DMS153 treated with DMSO at 0.1 percent for 48 hours (cell line): ENCODE data around the gene CAMK2B.

Source experiments
- DNase-seq: peaks from one replicate; lab custom pipeline; 2025; ENCODE audit not compliant: unreplicated experiment; lab: John Stamatoyannopoulos, UW

Gene CAMK2B

DNA sequence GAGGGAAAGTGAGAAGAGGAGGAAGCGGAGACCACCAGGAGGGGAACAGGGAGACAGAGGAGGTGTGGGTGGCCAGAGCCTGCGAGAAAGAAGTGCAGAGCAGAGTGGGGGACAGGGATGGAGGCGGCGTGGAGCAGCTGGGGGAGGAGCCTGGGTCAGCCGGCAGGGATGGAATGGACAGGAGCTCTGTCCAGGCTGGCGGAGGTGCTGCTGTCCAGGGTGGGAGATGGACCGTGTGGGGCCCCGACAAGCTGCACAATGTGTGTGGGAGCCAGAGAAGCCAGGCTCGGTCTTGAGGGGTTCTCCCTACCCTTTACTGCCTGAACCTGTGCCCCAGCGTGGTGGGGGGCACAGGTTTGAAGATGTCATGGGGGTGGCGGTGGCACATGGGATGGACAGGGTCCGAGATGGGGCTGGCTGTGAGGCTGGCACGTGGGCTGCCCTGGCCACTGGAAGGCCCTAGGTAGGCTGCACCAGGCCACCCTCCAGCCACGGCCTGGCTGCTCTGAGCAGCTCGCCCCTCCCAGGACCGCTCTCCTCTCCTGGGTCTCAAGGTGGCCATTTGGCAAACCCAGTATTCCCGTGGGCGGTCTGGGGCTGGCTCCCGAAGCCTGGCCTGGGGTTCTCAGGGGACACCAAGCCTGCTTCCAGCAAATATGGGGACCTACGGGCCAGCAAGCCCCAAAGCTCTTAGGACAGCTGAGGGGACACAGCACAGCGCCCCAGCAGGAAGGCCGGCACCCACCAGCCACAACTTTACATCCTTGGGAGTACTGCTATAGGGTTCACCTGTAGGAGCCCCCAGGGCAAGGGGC lies 92.3 kb downstream of the CAMK2B start:
- DNase-seq, result no peak

DNA sequence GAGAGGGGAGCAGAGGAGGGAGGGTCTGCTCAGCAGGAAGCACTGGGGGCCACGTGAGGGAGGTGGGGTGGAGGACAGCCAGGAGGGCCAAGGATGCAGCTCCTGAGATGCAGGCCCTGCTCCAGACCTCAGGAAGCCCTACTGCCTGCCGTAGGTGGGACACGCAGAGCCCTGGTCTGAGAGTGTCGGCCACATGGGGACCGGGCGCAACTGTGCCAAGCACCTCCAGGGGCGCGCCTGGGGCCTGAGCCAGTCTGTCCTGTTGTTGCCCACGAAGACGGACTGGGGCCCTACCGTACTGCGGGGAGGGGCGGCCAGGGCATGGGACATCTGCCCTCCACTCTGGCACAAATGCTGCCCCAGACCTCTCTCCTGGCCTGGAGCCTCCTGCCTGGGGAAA lies 93.0 kb downstream of the CAMK2B start:
- DNase-seq, result no peak

DNA sequence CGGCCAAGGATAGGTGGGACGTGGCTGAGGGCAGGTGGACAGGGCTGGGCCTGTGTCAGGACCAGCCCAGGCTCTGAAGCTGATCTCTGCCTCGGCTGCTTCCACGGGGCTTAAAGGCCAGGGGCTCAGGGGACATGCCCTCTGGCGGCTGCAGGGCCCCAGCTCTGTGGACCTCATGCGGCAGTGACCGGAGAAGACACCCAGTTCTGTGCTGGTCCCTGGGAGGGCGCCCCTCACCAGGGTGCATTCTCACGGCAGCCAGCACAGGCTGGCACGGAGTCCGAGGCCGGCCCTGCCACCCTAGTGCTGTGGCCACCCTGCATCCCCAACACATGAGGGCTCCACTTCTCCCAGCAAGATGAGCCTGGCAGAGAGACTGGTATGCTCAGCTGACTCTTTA lies 94.3 kb downstream of the CAMK2B start:
- no peak for DNase-seq

DNA sequence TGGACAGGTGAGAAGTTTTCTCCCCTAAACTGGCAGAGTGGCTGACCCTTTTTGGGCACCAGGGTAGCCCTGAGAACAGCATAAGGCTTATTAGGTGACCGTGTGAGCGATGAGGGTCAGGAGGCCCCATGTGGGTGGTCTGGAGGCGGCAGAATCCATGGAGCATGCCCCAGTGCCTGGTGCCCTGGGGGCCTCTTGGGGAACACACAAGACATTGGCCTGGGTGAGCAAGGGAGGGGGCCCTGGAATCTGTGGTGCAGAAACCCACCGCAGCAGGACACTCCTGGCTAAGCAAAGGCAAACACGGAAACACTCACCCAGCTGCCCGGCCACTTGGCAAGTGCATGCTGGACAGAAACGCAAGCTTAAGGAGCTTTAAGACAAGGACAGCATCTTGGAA lies 95.1 kb downstream of the CAMK2B start:
- no peak for DNase-seq

DNA sequence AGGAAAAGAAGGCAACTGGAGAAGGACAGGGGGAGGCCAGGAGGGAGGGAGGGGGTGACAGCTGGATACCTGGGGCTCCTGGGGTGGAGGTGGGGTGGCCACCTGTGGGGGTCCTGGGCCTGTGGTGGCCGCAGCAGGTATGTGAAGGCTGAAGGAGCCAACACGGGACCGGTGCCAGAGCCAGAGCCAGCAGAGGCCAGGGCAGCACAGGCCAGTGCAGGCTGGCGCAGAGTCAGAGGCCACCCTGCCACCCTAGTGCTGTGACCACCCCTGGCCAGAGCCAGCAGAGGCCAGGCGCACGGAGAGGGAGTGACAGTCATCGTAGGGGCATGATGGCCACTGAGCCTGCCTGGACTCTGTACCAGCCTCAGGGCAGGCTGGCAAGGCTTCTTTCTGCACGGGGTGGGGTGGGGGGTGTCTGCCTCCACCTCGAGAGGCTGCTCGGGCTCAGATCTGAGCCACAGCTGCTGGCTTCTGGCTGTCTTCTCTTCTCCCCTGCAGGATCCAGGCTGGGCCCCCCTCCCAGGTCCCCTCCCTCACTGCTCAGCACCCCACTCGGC lies 95.8 kb downstream of the CAMK2B start:
- DNase-seq, result no peak

DNA sequence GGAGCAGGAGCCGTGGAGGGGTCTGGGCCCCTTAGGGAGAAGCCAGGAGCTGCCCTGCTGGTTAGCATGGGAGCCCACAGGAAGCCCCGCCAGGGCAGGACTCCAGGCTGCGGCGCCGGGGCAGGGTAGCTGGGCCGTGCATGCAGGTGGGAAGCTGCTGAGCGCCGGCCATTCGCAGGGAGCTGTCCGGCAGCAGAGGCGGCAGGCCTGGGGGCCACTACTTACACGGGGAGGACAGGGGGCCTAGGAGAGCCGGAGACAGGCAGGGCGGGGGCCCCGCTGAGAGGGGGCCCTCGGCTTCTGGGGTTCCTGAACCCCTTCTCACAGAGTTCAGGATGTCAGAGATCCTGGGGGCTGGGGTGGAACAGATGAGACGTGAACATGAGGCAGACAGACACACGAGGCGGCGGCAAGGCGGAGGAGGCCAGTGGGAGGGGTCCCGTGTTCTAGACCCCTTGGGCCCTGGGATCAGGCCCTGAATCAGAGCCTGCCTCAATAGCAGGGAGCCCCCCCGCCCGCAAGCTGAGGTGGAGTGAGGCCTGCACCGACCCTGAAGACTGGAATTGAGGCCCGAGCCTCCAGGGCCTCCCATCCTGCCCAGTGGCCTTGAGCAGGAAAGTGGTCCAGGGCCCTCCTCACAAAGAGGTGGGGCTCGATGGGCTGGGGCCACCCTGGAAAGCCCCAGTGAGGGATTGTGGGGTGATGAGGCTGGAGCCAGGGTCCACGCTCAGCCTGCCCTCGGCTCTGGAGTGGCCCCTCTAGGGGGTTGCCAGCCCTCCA lies 96.6 kb downstream of the CAMK2B start:
- no peak for DNase-seq

DNA sequence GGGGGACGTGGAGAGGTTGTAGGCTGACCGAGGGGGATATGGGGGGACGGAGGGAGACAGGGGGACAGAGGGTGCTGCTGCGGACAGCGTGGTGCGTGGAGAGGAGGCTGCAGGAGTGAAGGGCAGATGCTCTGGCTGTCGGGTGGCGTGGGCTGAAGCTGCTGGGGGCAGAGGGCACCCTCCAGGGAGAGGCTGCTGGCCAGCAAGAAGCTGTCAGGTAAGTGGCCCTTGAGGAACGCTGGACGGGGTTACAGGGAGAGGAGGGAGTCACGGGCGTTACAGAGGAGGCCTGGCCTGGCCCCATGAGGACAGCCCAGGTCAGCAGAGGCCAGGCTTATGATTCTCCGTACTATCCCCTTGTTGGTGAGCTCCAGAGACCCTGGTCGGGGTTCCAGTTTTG lies 97.5 kb downstream of the CAMK2B start:
- DNase-seq, result no peak

DNA sequence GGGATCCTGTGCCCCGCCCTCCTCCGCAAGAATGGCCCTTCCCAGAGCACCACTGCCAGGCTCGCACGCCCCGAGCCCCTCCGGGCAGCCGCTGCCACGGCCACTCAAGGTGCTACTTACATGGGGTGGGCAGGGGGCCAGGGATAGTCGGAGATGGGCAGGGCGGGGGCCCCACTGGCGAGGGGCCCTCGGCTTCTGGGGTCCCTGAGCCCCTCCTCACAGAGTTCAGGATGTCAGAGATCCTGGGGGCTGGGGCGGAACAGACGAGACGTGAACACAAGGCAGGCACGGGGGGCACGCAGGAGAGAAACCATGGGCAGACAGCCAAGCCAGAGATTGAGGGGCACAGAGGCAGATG lies 99.0 kb downstream of the CAMK2B start:
- DNase-seq, result no peak

DNA sequence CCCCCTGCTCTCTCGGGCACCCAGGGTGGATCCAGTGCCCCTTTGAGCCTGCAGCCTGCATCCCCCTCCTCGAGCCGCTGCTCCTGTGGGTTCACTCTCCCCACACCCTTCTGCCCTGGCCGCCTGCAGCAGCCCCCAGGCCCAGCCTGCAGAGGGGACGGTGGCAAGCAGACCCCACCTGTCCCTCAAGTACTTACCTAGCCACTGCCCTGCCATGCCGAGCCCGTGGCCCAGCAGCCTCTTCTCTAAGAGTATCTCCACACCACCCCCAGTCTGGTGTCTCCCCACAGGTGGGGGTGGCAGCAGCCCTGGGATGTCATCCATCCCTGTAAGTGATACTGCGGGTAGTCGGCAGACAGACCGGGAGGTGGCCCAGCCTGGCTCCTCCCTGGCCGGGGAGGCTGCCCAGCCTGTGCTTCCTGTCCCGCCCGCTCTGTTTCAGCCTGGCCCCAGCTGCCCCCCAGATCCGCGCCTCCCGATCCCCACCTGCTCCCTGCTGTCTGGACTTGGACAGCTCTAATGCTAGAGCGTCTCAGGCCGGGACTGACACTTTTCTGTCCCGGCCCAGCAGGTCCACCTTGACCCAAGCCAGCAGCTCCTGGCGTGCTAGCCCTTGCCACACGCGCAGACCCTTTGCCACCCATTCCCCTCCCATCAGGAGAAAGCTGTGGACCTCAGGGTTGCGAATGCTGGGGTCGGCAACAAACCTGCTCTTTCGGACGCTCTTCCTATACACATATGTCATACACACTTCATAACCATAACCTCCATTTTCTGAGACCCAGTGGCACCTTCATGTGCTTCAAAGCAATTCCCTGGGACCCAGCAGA lies 99.6 kb downstream of the CAMK2B start:
- no peak for DNase-seq

DNA sequence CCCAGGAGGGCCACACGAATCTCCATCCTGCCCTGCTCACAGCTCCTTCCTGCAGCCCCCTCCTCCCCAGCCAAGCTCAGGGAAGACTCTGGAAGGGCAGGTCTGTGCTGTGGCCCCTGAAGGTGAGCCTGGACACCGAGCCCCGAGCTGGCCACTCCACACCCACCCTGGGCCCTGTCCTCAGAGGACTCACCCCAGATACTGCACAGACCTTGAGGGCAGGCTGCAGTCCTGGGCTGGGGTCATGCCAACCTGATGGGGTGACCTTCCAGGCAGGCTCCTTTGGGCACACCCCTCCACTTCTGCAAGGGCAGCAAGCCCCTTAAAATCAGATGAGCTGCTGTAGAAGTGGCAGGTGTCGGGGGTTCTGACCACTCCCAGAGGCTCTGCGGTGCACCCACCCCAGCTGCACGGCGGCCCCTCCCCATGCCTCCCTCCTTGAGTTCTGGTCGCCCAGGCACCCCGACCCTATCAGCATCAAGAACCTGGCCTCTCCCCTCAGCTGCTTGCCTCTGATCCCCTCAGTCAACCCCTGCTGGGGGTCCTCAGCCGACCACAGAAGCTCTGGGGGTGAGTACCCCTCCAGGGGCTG lies 100.3 kb downstream of the CAMK2B start:
- DNase-seq, result no peak

DNA sequence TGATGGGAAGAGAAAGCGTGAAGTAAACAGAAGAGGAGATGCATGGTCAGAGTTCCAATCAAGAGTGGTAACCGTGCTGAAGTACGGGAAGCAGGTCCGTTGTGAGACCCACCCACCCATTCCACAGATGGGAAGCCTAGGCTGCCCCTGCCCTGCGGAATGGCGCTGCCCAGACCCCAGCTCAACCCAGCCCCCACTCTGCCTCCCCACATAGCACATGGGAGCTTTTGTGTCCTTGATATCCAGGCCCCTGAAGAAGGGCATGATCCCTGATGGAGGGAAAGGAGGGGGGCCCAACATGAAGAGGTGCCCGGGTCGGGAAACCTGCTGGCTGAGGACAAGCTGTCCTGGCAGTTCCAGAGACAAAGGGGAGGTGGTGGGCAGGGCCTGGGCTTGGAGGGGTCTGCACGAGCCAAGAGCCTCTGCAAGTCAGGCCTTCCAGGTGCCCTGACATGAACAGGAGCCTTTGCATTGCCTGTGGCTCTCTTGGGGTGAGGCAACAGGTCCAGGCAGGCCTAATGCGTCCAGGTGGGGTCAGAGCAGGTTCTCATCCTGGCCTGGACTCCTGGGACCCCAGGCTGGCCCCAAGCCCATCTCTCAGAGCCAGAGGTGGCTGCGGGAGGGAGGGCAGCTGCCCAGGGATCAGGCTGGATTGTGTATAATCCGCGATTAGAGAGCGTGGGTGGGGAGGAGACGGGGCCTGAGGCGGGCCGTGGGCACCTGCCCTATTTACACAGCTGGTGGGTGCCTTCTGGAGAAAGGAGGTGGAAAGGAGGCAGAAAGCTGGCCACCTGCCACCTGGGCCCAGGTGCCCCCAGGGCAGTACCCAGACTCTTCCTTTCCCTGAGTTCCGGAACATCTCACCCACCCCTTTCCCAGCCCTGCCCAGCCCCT lies 101.1 kb downstream of the CAMK2B start:
- DNase-seq, result no peak

DNA sequence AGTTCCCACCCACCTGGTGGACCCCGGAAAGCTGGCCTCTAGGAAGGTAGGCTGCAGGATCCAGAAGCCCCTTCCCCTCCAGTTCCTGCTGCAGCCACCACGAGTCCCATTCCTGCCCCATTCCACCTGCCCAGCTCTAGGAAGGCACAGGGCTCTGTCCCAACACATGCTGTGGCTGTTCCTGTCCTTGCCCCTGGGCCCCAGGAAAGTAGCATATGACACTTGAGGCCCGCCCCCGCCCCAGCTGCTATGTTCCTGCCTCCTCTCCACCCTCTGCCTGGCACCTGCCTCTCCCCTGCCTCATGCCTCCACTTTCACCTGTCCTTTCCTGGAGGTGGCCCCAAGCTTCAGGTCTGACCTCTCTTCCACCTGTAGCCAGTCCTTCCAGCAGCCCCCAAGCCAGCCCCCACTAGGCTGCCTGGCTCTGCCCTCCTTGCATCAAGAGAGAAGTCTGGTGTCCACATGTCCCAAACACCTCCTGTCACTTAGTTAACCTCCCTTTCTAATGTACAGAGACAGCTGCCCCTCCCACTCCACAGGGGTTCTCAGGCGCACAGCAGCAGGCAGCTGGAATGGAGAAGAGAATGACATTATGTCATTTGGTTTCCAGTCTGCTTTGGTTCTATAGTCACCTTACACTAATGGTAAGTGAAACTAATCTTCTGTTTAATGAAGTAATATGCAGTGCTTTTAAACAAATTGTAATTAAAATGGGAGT lies 101.9 kb downstream of the CAMK2B start:
- no peak for DNase-seq

DNA sequence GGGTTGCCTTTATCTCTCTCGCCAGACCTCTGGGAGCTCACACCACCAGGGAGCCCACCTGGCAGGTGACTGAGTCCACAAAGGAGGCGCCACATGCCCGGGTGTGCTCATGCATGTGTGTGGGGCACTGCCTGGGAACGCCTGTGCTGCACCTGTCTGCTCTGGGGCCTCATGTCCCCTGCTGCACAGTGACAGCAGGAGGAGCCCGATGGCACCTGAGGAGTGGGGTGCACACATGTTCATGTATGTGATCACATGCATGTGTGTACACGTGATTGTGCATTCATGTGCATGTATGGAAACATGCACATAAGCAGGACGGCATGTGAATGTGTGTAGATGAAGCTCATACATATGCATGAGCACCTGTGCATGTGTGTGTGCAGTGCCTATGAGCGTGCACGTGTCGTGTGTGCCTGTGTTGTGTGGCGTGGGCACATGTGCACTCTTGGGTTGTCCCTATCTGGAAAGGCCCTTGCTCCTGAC lies 102.6 kb downstream of the CAMK2B start:
- DNase-seq, result no peak

DNA sequence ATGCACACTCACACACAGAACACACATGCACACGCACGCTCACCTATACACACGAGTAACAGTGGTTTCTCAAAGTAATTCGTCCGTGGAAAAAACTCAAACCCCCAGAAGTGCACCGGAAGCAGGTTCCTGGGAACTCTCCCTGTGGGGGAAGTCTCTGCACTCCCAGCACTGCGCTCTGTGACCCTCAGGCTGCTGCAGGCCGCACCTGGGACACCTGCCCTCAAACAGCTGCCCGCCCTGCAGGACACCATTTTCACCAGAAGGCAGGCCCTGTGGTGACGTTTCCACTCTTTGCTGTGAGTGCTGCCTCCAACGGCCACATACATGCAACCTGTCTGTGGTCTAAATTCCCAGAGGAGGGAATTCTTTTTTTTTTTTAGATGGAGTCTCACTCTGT lies 103.3 kb downstream of the CAMK2B start:
- no peak for DNase-seq

DNA sequence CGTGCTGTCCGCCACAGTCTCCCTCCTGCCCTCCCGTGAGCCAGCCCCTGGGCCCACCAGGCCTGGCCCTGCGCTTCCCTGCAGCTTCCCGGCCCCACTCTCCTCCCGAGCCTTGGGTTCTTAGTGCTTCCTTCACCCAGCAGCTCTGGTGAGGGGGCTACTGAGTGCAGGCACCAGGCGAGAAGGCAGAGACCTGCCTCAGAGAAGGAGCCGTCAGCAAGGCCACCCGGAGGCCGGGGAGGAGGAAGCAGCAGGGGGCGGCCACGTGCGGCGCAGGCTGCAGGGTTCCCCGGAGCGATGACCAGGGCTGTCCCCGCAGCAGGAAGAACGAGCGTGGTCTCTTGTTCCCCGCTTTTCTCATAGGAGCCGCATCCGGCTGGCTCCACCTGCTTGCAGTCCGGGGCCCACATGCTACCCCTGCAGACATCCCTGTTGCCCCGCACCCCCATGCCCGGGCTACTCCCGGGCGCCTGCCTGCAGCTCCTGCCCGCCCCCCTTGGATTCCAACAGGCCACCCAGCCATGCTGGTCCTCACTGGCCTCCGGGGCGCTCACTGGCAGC lies 104.1 kb downstream of the CAMK2B start:
- no peak for DNase-seq

DNA sequence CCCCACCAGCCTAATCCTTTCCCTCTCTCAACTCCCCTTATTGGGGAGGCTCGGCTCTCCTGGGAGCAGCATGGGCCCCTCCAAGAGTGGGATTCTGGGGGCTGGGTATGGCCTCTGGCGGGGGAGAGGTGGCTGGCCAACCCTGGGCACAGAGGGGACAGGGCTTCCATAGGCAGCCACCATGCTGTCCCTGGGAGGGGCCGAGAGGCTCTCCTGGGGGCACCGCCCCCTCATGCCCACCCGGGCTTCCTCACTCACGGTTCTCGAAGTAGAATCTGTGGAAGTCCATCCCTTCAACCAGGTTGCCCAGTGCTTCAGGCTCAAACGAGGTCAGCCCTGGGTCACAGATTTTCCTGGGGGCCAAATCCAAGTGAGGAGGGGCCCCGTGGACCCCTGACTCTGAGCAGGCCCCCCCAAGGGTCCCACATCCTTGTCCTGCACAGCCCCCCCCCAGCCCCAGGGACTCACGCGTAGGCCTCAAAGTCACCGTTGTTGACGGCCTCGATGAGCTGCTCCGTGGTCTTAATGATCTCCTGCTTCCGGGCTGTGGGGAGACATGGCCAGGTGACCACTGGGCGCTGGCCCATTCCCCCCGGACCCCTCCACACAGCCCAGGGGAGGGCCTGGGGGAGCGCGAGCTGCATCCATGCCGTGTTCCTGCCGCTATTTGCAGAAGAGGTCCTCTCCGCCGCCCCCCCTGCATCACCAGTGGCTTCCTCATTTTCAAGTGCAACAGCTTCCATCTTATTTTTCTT lies 104.9 kb downstream of the CAMK2B start:
- no peak for DNase-seq

DNA sequence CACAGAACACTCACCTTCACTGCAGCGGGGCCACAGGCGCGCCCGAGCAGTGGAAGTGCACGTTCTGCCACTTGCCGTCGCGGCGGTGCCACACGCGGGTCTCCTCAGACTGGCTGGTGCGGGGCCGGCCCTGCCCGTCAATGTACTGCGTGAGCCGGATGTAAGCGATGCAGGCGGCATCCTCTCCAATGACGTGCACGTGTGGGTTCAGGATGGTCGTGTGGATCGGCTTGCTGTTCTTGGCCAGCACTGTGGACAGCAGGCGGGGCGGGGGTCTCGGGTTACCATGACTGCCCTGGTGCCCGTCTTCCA lies 105.4 kb downstream of the CAMK2B start:
- no peak for DNase-seq

DNA sequence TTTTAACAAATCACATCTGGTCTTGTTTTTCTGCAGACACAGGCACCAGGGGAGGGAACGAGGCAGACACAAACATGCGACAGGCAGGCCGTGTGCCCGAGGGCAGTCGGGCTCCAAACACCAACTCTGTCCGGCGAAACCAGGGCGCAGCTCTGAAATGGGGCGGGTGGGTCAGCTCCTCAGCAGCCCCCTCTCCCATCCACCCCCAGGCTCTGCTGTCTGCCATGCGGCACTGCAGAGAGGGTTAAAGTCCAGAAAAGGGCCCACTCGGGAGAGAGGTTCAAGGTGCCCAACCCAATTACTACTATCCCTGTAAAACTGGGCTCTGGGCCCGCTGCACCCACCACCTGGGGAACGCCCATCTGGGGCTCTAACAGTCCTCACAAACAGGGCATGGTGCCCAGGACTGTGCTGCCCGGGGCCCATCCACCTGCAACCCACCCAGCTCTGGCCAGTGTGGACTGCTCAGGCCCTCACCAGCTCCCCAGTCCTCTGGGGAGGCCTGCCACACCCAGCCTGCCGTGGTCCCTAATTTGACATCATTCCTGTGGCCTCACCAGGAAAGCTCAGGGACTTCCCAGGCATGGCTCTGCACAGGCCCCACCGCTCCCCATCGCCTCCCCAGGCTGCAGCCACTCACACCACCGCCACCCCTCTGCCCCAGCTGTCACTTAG lies 105.9 kb downstream of the CAMK2B start:
- no peak for DNase-seq
